Panc1 (cell line): ENCODE measurements around the gene SLC8A1. TPM values are rescaled to one million over a fixed set of nuclear protein-coding genes. Genes with fewer than 3 reads are reported as not detected.

Experiments used
- ATAC-seq: fragments of 200-7000 bp; cut with Tn5 transposase; 2 replicates; pipeline ENCODE4 v1.9.1; 2020; ENCODE audit warnings: mild to moderate bottlenecking, moderate library complexity
- BruUV-seq: library from RNA; stranded (reverse); fragments of 400-500 nt; replicated peaks from 2 replicates; lab custom pipeline; 2021; lab: Mats Ljungman, UMichigan
- CTCF ChIA-PET: fragments of 300-600 bp; sonication (Branson Sonifier 250); formaldehyde crosslinking; loops from one replicate; lab custom pipeline; 2022; ENCODE audit warnings: antibody characterized with exemption; lab: Charles Lee
- POLR2A ChIA-PET: fragments of 300-600 bp; sonication (Branson Sonifier 250); formaldehyde crosslinking; loops from one replicate; lab custom pipeline; 2022; ENCODE audit warnings: antibody characterized with exemption; lab: Charles Lee
- DNase-seq: peaks from one replicate; pipeline ENCODE4 v3.0.0-alpha.2; 2010; ENCODE audit warnings: low read depth, low spot score
- H3K27ac ChIP-seq: 2 replicates; pipeline ENCODE4 v1.5.1; 2011; ENCODE audit warnings: mild to moderate bottlenecking, low read length, inconsistent platforms
- H3K27me3 ChIP-seq: fragments of 200-500 bp; sonication (Bioruptor generic); 2 replicates; pipeline ENCODE4 v1.6.0; 2014; ENCODE audit warnings: low read length, inconsistent platforms; ENCODE audit not compliant: control insufficient read depth, insufficient read depth
- H3K36me3 ChIP-seq: fragments of 200-500 bp; sonication (Bioruptor generic); 2 replicates; pipeline ENCODE4 v1.5.1; 2014; ENCODE audit warnings: inconsistent platforms, mild to moderate bottlenecking, low read length, moderate library complexity; ENCODE audit not compliant: control insufficient read depth, insufficient read depth
- H3K4me1 ChIP-seq: 2 replicates; pipeline ENCODE4 v1.5.1; 2011; ENCODE audit warnings: inconsistent platforms, mild to moderate bottlenecking, low read length, moderate library complexity; ENCODE audit not compliant: control insufficient read depth, insufficient read depth
- H3K4me3 ChIP-seq, 2 experiments: 2 replicates each; pipeline ENCODE4 v1.5.1; 2011 to 2012; ENCODE audit warnings: low read depth in 2 of 2, low read length in 2 of 2, mild to moderate bottlenecking in 2 of 2, inconsistent platforms in 1 of 2, moderate library complexity in 1 of 2
- H3K9me3 ChIP-seq: fragments of 200-500 bp; sonication (Bioruptor generic); 2 replicates; pipeline ENCODE4 v1.5.1; 2014; ENCODE audit warnings: low read depth, mild to moderate bottlenecking, inconsistent platforms, low read length, moderate library complexity; ENCODE audit not compliant: control insufficient read depth, insufficient read depth
- CTCF ChIP-seq: fragments of 450-650 bp; IDR thresholded peaks from 2 replicates; pipeline ENCODE4 v1.5.1; 2017; ENCODE audit warnings: mild to moderate bottlenecking
- REST ChIP-seq, 2 experiments: IDR thresholded peaks; 2 replicates each; pipeline ENCODE4 v1.6.1; 2011 to 2012; ENCODE audit warnings: low read depth in 2 of 2, control low read depth in 1 of 2, low read length in 1 of 2, mild to moderate bottlenecking in 1 of 2, moderate library complexity in 1 of 2; ENCODE audit not compliant: insufficient read depth in 1 of 2
- in situ Hi-C: cut with HindIII; loops from 2 replicates; pipeline ENCODE4 v1.10.0; 2016; ENCODE audit warnings: low sequenced_read_pairs, low pct_unique_long_range_greater_than_20kb
- intact Hi-C: fragments of 100-400 bp; cut with micrococcal nuclease; formaldehyde crosslinking; loops from one replicate; pipeline ENCODE4 v1.10.0; 2022; ENCODE audit not compliant: unreplicated experiment
- total RNA-seq: library from RNA; stranded (reverse); gene quantifications from one replicate; pipeline ENCODE4 v1.2.1, GENCODE V29; 2021; ENCODE audit not compliant: unreplicated experiment

Gene SLC8A1
- total RNA-seq, 1 experiment from 2014 or later = 0.59 TPM

- CTCF ChIA-PET = no interaction called here
- in situ Hi-C loops = no loop called here
- no TSS peak for BruUV-seq
- Histone ChIP-seq H3K27ac (no peak overlapping the region), H3K27me3 (peaks cover 2% of the 10 kb centered on the region; the same call in 1 of the 2 replicates), H3K9me3 (no peaks in the 10 kb centered on the region), H3K4me3 (no peak overlapping the region), H3K4me1 (no peaks in the 10 kb centered on the region), H3K36me3 (no peaks in the 10 kb centered on the region)
- DNase-seq (no peak), ATAC-seq (no peak)
- POLR2A ChIA-PET = no interaction called here
- TF ChIP-seq CTCF (no peak), REST (IDR thresholded peaks at IDR 0.05; ENCODE audit: insufficient read depth in 1 of 2, low read depth in 2 of 2, low read length in 1 of 2) (no peak)
- intact Hi-C loops = no loop called here
Observed at GRCh38 chr2:40047406-40047805, 404.5 kb downstream of the SLC8A1 start.
